ENCODE measurements around the gene C19orf81. TPM values are rescaled to one million over a fixed set of nuclear protein-coding genes. Genes with fewer than 3 reads are reported as not detected.

The C19orf81 gene
- total and polyA plus RNA-seq, 9 of the 15 experiments (the other 6 are each of a cell fraction or from before 2014, with no cell fraction given), result 2.5 to 42.9 (median 33.0) TPM; not detected in 4

DNA sequence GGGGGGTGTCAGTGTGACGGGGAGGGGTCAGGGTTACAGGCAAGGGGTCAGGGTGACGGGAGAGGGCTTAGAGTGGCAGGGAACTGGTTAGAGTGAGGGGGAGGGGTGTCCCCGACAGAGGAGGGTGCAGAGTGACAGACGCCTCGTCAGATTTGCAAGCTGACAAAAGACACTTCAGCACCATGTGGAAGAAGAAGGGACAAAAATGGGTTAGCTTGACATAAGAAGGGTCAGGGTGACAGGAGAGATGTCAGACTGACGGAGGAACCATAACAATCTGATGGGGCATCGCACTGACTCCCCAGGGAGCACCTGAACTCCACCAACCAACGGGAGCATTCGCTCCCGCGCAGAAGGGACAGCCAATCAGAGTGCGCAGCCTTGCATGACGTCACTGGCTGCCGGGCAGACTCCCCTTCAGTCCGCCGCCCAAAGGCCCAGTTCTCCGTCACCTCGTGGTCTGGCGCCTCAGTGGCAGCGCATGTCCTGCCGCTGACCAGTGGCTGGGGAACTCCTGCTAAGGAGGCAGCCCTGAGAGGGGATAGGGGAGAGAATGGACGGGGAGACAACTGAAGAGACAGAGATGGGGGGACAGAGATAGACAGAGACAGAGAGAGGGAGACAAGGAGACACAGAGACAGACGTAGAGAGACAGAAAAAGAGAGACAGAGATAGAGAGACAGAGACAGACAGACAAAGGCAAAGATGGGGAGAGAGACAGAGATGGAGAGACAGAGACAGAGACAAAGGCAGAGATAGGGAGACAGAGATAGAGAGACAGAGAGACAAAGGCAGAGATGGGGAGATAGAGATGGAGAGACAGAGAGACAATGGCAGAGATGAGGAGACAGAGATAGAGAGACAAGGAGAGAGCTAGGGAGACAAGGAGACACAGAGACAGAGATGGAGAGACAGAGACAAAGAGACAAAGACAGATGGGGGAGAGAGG is 30.2 kb downstream of the C19orf81 start (continued):
- no peak for TF ChIP-seq EWSR1 (IDR thresholded peaks at IDR 0.05; ENCODE audit: borderline replicate concordance, low read depth, partially characterized antibody)
- TF ChIP-seq MAFK (IDR thresholded peaks at IDR 0.05; ENCODE audit: low read length), result no peak
- TF ChIP-seq CBX8 (IDR thresholded peaks at IDR 0.05; ENCODE audit: borderline replicate concordance, extremely low read depth, low read depth, low read length, poor library complexity, severe bottlenecking), result no peak
- no peak for TF ChIP-seq GTF2E2 (tag; IDR thresholded peaks at IDR 0.05)
- no peak for TF ChIP-seq MYNN (IDR thresholded peaks at IDR 0.05)
- TF ChIP-seq MYNN (CRISPR knock-in tag; IDR thresholded peaks at IDR 0.05), result no peak
- TF ChIP-seq KLF13 (tag; IDR thresholded peaks at IDR 0.05; ENCODE audit: borderline replicate concordance, low read depth), result peak; percentile 24; the same call in 1 of the 2 replicates
- no peak for TF ChIP-seq U2AF1 (optimal IDR thresholded peaks at IDR 0.05; ENCODE audit: low read depth, low read length)
- TF ChIP-seq ZNF445 (CRISPR knock-in tag; IDR thresholded peaks at IDR 0.05; ENCODE audit: low read depth), result no peak
- TF ChIP-seq CBX5 (IDR thresholded peaks at IDR 0.05; ENCODE audit: borderline replicate concordance, low read depth), result no peak
- TF ChIP-seq, protein P1, sequence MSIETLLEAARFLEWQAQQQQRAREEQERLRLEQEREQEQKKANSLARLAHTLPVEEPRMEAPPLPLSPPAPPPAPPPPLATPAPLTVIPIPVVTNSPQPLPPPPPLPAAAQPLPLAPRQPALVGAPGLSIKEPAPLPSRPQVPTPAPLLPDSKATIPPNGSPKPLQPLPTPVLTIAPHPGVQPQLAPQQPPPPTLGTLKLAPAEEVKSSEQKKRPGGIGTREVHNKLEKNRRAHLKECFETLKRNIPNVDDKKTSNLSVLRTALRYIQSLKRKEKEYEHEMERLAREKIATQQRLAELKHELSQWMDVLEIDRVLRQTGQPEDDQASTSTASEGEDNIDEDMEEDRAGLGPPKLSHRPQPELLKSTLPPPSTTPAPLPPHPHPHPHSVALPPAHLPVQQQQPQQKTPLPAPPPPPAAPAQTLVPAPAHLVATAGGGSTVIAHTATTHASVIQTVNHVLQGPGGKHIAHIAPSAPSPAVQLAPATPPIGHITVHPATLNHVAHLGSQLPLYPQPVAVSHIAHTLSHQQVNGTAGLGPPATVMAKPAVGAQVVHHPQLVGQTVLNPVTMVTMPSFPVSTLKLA (conservative IDR thresholded peaks at IDR 0.05), result peak in 1 of 2 experiments; percentile 65; a peak in 1 of 4 replicates
- no peak for TF ChIP-seq BRD4 (IDR thresholded peaks at IDR 0.05)
- no peak for TF ChIP-seq ZKSCAN1 (IDR thresholded peaks at IDR 0.05; ENCODE audit: low read depth, low read length)
- TF ChIP-seq, protein P2, sequence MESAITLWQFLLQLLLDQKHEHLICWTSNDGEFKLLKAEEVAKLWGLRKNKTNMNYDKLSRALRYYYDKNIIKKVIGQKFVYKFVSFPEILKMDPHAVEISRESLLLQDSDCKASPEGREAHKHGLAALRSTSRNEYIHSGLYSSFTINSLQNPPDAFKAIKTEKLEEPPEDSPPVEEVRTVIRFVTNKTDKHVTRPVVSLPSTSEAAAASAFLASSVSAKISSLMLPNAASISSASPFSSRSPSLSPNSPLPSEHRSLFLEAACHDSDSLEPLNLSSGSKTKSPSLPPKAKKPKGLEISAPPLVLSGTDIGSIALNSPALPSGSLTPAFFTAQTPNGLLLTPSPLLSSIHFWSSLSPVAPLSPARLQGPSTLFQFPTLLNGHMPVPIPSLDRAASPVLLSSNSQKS (CRISPR knock-in tag; IDR thresholded peaks at IDR 0.05), result no peak
- TF ChIP-seq TAF9B (IDR thresholded peaks at IDR 0.05; ENCODE audit: partially characterized antibody), result no peak
- no peak for TF ChIP-seq ZNF232 (CRISPR knock-in tag; IDR thresholded peaks at IDR 0.05)
- no peak for TF ChIP-seq ZNF124 (CRISPR knock-in tag; IDR thresholded peaks at IDR 0.05)
- TF ChIP-seq CBX2 (IDR thresholded peaks at IDR 0.05; ENCODE audit: insufficient read depth, low read length, poor library complexity, severe bottlenecking), result no peak
- TF ChIP-seq MCM2 (IDR thresholded peaks at IDR 0.05; ENCODE audit: low read depth), result no peak
- TF ChIP-seq KDM4B (IDR thresholded peaks at IDR 0.05; ENCODE audit: borderline replicate concordance in 2 of 2, low read depth in 1 of 2), result no peak
- TF ChIP-seq MEF2D (tag; conservative IDR thresholded peaks at IDR 0.05; ENCODE audit: low read depth), result 0 out of 2 replicates have a peak, but pooled peaks have one; percentile 40
- no peak for TF ChIP-seq U2AF2 (optimal IDR thresholded peaks at IDR 0.05; ENCODE audit: low read depth, low read length)
- no peak for TF ChIP-seq ZC3H4 (CRISPR knock-in tag; IDR thresholded peaks at IDR 0.05; ENCODE audit: borderline replicate concordance)
- no peak for TF ChIP-seq ZNF561 (CRISPR knock-in tag; conservative IDR thresholded peaks at IDR 0.05)
- no peak for TF ChIP-seq CHD1 (IDR thresholded peaks at IDR 0.05; ENCODE audit: low read length)

All from K562 (cell line).